ENCODE results near the gene PAIP2. TPM values are rescaled to one million over a fixed set of nuclear protein-coding genes. Genes with fewer than 3 reads are reported as not detected.

PAIP2 gene
- total and polyA plus RNA-seq, 5 experiments from 2014 or later, result 129 to 455 (median 359) TPM

GRCh38 chr5:139395844-139396640, 54.4 kb downstream of the PAIP2 start:
- Mint-ChIP-seq H3K27ac (peak overlapping the region in 1 of 10 donors; percentile 19), H3K27me3 (peaks cover 0 to 1% (median 0%) of the 10 kb centered on the region in 5 donors), H3K4me1 (peaks cover 9 to 21% (median 18%) of the 10 kb centered on the region in 4 donors), H3K4me3 (peak overlapping the region in 4 of 10 donors; percentile 25 to 54 (median 29)), H3K36me3 (peaks cover 0 to 4% (median 3%) of the 10 kb centered on the region in 3 donors), H3K9me3 (no peaks in the 10 kb centered on the region)
- ATAC-seq (no peak), DNase-seq (no peak)
- POLR2A ChIA-PET, result interaction anchor here (0.6 to 1.6 kb wide), 2 partner anchors 22 to 102 kb away, joined by 4 to 7 read pairs; partner anchors contain the start of gene MATR3

- peaks cover 6 to 15% (median 11%) of the 10 kb centered on the region in 4 donors for H3K4me1 Mint-ChIP-seq
- no peak overlapping the region for H3K27ac Mint-ChIP-seq
- peaks cover 0 to 1% (median 0%) of the 10 kb centered on the region in 5 donors for H3K27me3 Mint-ChIP-seq
- DNase-seq (peak in 1 of 10 donors; percentile 40), ATAC-seq (no peak)
- H3K9me3 Mint-ChIP-seq, result no peaks in the 10 kb centered on the region
- no peak overlapping the region for H3K4me3 Mint-ChIP-seq
- POLR2A ChIA-PET, result interaction anchor here (1.6 kb wide), 1 partner anchor 103 kb away, joined by 4 read pairs; the partner anchor contains the start of gene MATR3
- peaks cover 0 to 5% (median 4%) of the 10 kb centered on the region in 3 donors for H3K36me3 Mint-ChIP-seq
These were observed 55.0 kb downstream of the PAIP2 start for GRCh38 chr5:139396691-139397090.

GRCh38 chr5:139397921-139398320, 56.3 kb downstream of the PAIP2 start:
- no peak overlapping the region for H3K4me3 Mint-ChIP-seq
- H3K9me3 Mint-ChIP-seq, result no peaks in the 10 kb centered on the region
- POLR2A ChIA-PET, result no interaction called here
- no peak for ATAC-seq
- H3K27ac Mint-ChIP-seq, result no peak overlapping the region
- H3K27me3 Mint-ChIP-seq, result peaks cover 0 to 1% (median 0%) of the 10 kb centered on the region in 5 donors
- DNase-seq, result no peak
- peaks cover 4 to 16% (median 12%) of the 10 kb centered on the region in 4 donors for H3K4me1 Mint-ChIP-seq
- H3K36me3 Mint-ChIP-seq, result peaks cover 0 to 5% (median 4%) of the 10 kb centered on the region in 3 donors

- H3K27ac Mint-ChIP-seq, result peak overlapping the region in 1 of 10 donors; percentile 26
These were observed 58.0 kb downstream of the PAIP2 start for GRCh38 chr5:139399501-139400121.

GRCh38 chr5:139401546-139401945, 59.9 kb downstream of the PAIP2 start:
- peak overlapping the region in 1 of 10 donors; percentile 26 for H3K4me3 Mint-ChIP-seq
- no peaks in the 10 kb centered on the region for H3K9me3 Mint-ChIP-seq
- no peak for ATAC-seq
- H3K27me3 Mint-ChIP-seq, result no peaks in the 10 kb centered on the region
- POLR2A ChIA-PET, result interaction anchor here (0.7 to 3.1 kb wide), 2 partner anchors 9 to 60 kb away, joined by 3 to 19 read pairs; partner anchors contain the start of gene PAIP2
- peaks cover 15 to 31% (median 22%) of the 10 kb centered on the region in 4 donors for H3K4me1 Mint-ChIP-seq
- H3K36me3 Mint-ChIP-seq, result peaks cover 0 to 5% (median 4%) of the 10 kb centered on the region in 3 donors
- DNase-seq, result no peak
- H3K27ac Mint-ChIP-seq, result peak overlapping the region in 1 of 10 donors; percentile 33

More at GRCh38 chr5:139399501-139400121, 58.0 kb downstream of the PAIP2 start:
- POLR2A ChIA-PET, result interaction anchor here (0.7 to 1.3 kb wide), 2 partner anchors 26 to 58 kb away, joined by 3 read pairs; partner anchors contain the start of gene PAIP2
- no peak for DNase-seq
- no peaks in the 10 kb centered on the region for H3K9me3 Mint-ChIP-seq
- no peak for ATAC-seq
- no peak overlapping the region for H3K4me3 Mint-ChIP-seq
- peaks cover 0 to 5% (median 4%) of the 10 kb centered on the region in 3 donors for H3K36me3 Mint-ChIP-seq
- H3K27me3 Mint-ChIP-seq, result peaks cover 0 to 1% (median 0%) of the 10 kb centered on the region in 5 donors
- peaks cover 16 to 27% (median 21%) of the 10 kb centered on the region in 4 donors for H3K4me1 Mint-ChIP-seq

- Mint-ChIP-seq H3K4me1 (peaks cover 20 to 39% (median 27%) of the 10 kb centered on the region in 4 donors), H3K4me3 (peak overlapping the region; percentile 87 to 99 (median 96)), H3K9me3 (no peaks in the 10 kb centered on the region), H3K27ac (peak overlapping the region in 9 of 10 donors; percentile 95 to 100 (median 99)), H3K36me3 (peaks cover 0 to 5% (median 4%) of the 10 kb centered on the region in 3 donors), H3K27me3 (no peaks in the 10 kb centered on the region)
- POLR2A ChIA-PET, result interaction anchor here (0.6 to 3.1 kb wide), 6 partner anchors 10 to 109 kb away, joined by 4 to 19 read pairs (median 8); partner anchors contain the start of genes MATR3, PAIP2 and STING1
- no peak for ATAC-seq
- DNase-seq, result no peak
These were observed 61.0 kb downstream of the PAIP2 start for GRCh38 chr5:139402561-139403158.

GRCh38 chr5:139403418-139403786, 61.7 kb downstream of the PAIP2 start:
- Mint-ChIP-seq H3K36me3 (peaks cover 0 to 5% (median 4%) of the 10 kb centered on the region in 3 donors), H3K27me3 (no peaks in the 10 kb centered on the region), H3K9me3 (no peaks in the 10 kb centered on the region), H3K27ac (peak overlapping the region; percentile 95 to 100 (median 99)), H3K4me3 (peak overlapping the region; percentile 87 to 99 (median 96)), H3K4me1 (peaks cover 24 to 45% (median 30%) of the 10 kb centered on the region in 4 donors)
- POLR2A ChIA-PET, result interaction anchor here (0.6 to 3.1 kb wide), 13 partner anchors 11 to 860 kb away, joined by 3 to 19 read pairs (median 4); partner anchors contain the start of genes DNAJC18, ETF1, MATR3 and PAIP2
- DNase-seq, result no peak
- ATAC-seq, result no peak

- POLR2A ChIA-PET, result interaction anchor here (0.6 to 3.1 kb wide), 13 partner anchors 11 to 861 kb away, joined by 3 to 19 read pairs (median 4); partner anchors contain the start of genes DNAJC18, ETF1, MATR3 and PAIP2
- ATAC-seq, result peak; percentile 89 to 91
These were observed 62.3 kb downstream of the PAIP2 start, which contains the start of gene SPATA24 for GRCh38 chr5:139403787-139404483. SPATA24 (minus strand) TSS chr5:139404089; CDS start chr5:139404060, 29 bp downstream.

GRCh38 chr5:139404484-139404840, 62.8 kb downstream of the PAIP2 start:
- POLR2A ChIA-PET, result interaction anchor here (0.9 to 3.1 kb wide), 7 partner anchors 12 to 861 kb away, joined by 3 to 19 read pairs (median 8); partner anchors contain the start of genes DNAJC18, ETF1, MATR3 and PAIP2
- H3K36me3 Mint-ChIP-seq, result peaks cover 0 to 2% (median under 1%) of the 10 kb centered on the region in 3 donors
- no peaks in the 10 kb centered on the region for H3K9me3 Mint-ChIP-seq
- no peaks in the 10 kb centered on the region for H3K27me3 Mint-ChIP-seq
- peak in 1 of 2 donors; percentile 6 for ATAC-seq
- H3K4me3 Mint-ChIP-seq, result peak overlapping the region; percentile 87 to 99 (median 96)
- DNase-seq, result no peak
- peaks cover 24 to 42% (median 30%) of the 10 kb centered on the region in 4 donors for H3K4me1 Mint-ChIP-seq
- H3K27ac Mint-ChIP-seq, result peak overlapping the region; percentile 95 to 100 (median 99)

More at GRCh38 chr5:139403787-139404483, 62.3 kb downstream of the PAIP2 start, which contains the start of gene SPATA24:
- DNase-seq, result peak; percentile 94 to 99 (median 98)
- Mint-ChIP-seq H3K27ac (peak within 1 kb of the TSS; percentile 95 to 100 (median 99)), H3K27me3 (no peaks in the 10 kb centered on the region), H3K9me3 (no peaks in the 10 kb centered on the region), H3K36me3 (peaks cover 0 to 5% (median 4%) of the 10 kb centered on the region in 3 donors), H3K4me1 (peaks cover 24 to 45% (median 30%) of the 10 kb centered on the region in 4 donors), H3K4me3 (peak within 1 kb of the TSS; percentile 87 to 99 (median 96))

- Mint-ChIP-seq H3K9me3 (no peaks in the 10 kb centered on the region), H3K36me3 (no peaks in the 10 kb centered on the region), H3K4me3 (no peak overlapping the region), H3K4me1 (peaks cover 25 to 40% (median 30%) of the 10 kb centered on the region in 4 donors), H3K27ac (peak overlapping the region in 3 of 10 donors; percentile 20 to 70 (median 40)), H3K27me3 (no peaks in the 10 kb centered on the region)
- no peak for DNase-seq
- no peak for ATAC-seq
- POLR2A ChIA-PET, result interaction anchor here (0.6 kb wide), 1 partner anchor 120 kb away, joined by 3 read pairs; no protein-coding TSS in a partner anchor
These were observed 65.3 kb downstream of the PAIP2 start for GRCh38 chr5:139406963-139407362.

- DNase-seq, result no peak
- H3K4me3 Mint-ChIP-seq, result peak overlapping the region in 1 of 10 donors; percentile 32
- POLR2A ChIA-PET, result no interaction called here
- no peak for ATAC-seq
- H3K9me3 Mint-ChIP-seq, result no peaks in the 10 kb centered on the region
- H3K4me1 Mint-ChIP-seq, result peaks cover 25 to 38% (median 28%) of the 10 kb centered on the region in 4 donors
- peak overlapping the region in 4 of 10 donors; percentile 17 to 83 (median 48) for H3K27ac Mint-ChIP-seq
- no peaks in the 10 kb centered on the region for H3K36me3 Mint-ChIP-seq
- no peaks in the 10 kb centered on the region for H3K27me3 Mint-ChIP-seq
These were observed 65.9 kb downstream of the PAIP2 start for GRCh38 chr5:139407517-139407916.
